K562 (cell line): ENCODE results near the gene PDE6B. TPM values are rescaled to one million over a fixed set of nuclear protein-coding genes. Genes with fewer than 3 reads are reported as not detected.

Experiments used
- EHMT2 ChIP-seq: fragments of 450-650 bp; IDR thresholded peaks from 2 replicates; pipeline ENCODE4 v1.6.1; 2018; ENCODE audit warnings: antibody characterized with exemption
- JUNB ChIP-seq: fragments of 450-650 bp; formaldehyde crosslinking; conservative IDR thresholded peaks from 2 replicates; pipeline ENCODE4 v1.4.0; 2020; ENCODE audit warnings: mild to moderate bottlenecking
- NR3C1 ChIP-seq: sonication (generic); formaldehyde crosslinking; IDR thresholded peaks from 2 replicates; pipeline ENCODE4 v1.8.1; 2022; ENCODE audit warnings: missing genetic modification reagents
- PTBP1 ChIP-seq: fragments of 200-400 bp; formaldehyde crosslinking; IDR thresholded peaks from 2 replicates; pipeline ENCODE4 v1.6.1; 2017; ENCODE audit warnings: low read depth, low read length
- SFPQ ChIP-seq: fragments of 200-400 bp; formaldehyde crosslinking; IDR thresholded peaks from 2 replicates; pipeline ENCODE4 v1.6.1; 2017; ENCODE audit warnings: mild to moderate bottlenecking, low read depth, low read length, moderate library complexity
- SIN3A ChIP-seq, 2 experiments: fragments of 150-350 bp in 1 of 2; IDR thresholded peaks; 2 replicates each; pipeline ENCODE4 v1.6.1; 2011 to 2016; ENCODE audit warnings: borderline replicate concordance in 2 of 2, low read depth in 2 of 2, low read length in 2 of 2, mild to moderate bottlenecking in 2 of 2, moderate library complexity in 2 of 2; ENCODE audit not compliant: control insufficient read depth in 1 of 2
- SPI1 ChIP-seq: IDR thresholded peaks from 2 replicates; pipeline ENCODE4 v1.6.1; 2011; ENCODE audit warnings: low read depth, low read length, control low read depth, borderline replicate concordance
- TBP ChIP-seq: optimal IDR thresholded peaks from 2 replicates; pipeline ENCODE3; 2011; ENCODE audit warnings: low read depth, low read length, improper control_type of control experiment
- TSC22D4 ChIP-seq: fragments of 450-650 bp; IDR thresholded peaks from 2 replicates; pipeline ENCODE4 v1.6.1; 2016; ENCODE audit warnings: missing genetic modification characterization, missing biosample characterization, control low read depth
- ZNF436 ChIP-seq: fragments of 250-450, 450-650 bp; sonication (Bioruptor Pico); formaldehyde crosslinking; IDR thresholded peaks from 2 replicates; pipeline ENCODE4 v1.7.0; 2020; ENCODE audit warnings: mild to moderate bottlenecking
- polyA plus RNA-seq, 8 experiments: library from polyadenylated mRNA; depleted of rRNA in 4 of 8; stranded (reverse) in 5 of 8; unstranded in 3 of 8; fragments of >200 nt; fragmentation: Nextera tagmentation in 2 of 8; fragmentation: Illumina TruSeq in 1 of 8; extraction: Ambion mirVana in 2 of 8; extraction: Trizol in 1 of 8; gene quantifications; 2 replicates each; pipeline versions ENCODE4 v1.2.1 to v1.2.3, GENCODE V29; 2011 to 2014; ENCODE audit warnings: inconsistent platforms in 1 of 8, missing spikeins in 1 of 8
- total RNA-seq, 7 experiments: library from RNA; depleted of rRNA in 6 of 7; stranded (reverse); fragments of >200 nt in 6 of 7; fragmentation: Illumina TruSeq in 2 of 7; extraction: Trizol in 2 of 7; gene quantifications; 2 replicates each; pipeline versions ENCODE4 v1.2.1 to v1.2.3, GENCODE V29; 2011 to 2021; ENCODE audit warnings: low replicate concordance in 1 of 7
- TF ChIP-seq, protein P1 (sequence below), 2 experiments: fragments of 250-450 bp in 1 of 2; fragments of 450-650 bp in 1 of 2; sonication (Bioruptor Pico) in 1 of 2; IDR thresholded peaks; 2 replicates each; pipeline versions ENCODE4 v1.6.1 to v1.8.0; 2016 to 2021; ENCODE audit warnings: mild to moderate bottlenecking in 2 of 2, moderate library complexity in 2 of 2, missing compliant biosample characterization in 1 of 2, missing genetic modification characterization in 1 of 2

The PDE6B gene
- total and polyA plus RNA-seq, 9 of the 15 experiments (the other 6 are each of a cell fraction or from before 2014, with no cell fraction given) = 0.04 TPM; not detected in 8

- TF ChIP-seq SFPQ (no peak), SPI1 (no peak), TSC22D4 (tag) (peak; percentile 33; the same call in 1 of the 2 replicates), SIN3A (IDR thresholded peaks at IDR 0.05; ENCODE audit: borderline replicate concordance in 2 of 2, control insufficient read depth in 1 of 2, low read depth in 2 of 2, low read length in 2 of 2) (no peak), JUNB (CRISPR knock-in tag) (no peak), TBP (no peak), PTBP1 (no peak), NR3C1 (CRISPR knock-in tag) (no peak), EHMT2 (peak; percentile 47; the same call in 1 of the 2 replicates), ZNF436 (CRISPR knock-in tag) (no peak)
- TF ChIP-seq, protein P1, sequence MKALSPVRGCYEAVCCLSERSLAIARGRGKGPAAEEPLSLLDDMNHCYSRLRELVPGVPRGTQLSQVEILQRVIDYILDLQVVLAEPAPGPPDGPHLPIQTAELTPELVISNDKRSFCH (CRISPR knock-in tag; IDR thresholded peaks at IDR 0.05) = no peak
- TF ChIP-seq, protein P1 (tag; IDR thresholded peaks at IDR 0.05) = no peak
- TF ChIP-seq, all 486 proteins: peak for 19
Measured at GRCh38 chr4:704971-705277, 79.6 kb downstream of the PDE6B start (continued).
